Keratinocyte (primary cell): ENCODE measurements around the gene SIGLEC14. TPM values are rescaled to one million over a fixed set of nuclear protein-coding genes. Genes with fewer than 3 reads are reported as not detected.
"Not testable (repeated sequence)": the region's sequence is repeated elsewhere in the genome, so short reads cannot be mapped to it uniquely, and the experiment has no call there.

Experiments
- DNase-seq: peaks from one replicate; pipeline ENCODE4 v3.0.0-alpha.2; 2011; ENCODE audit warnings: low read depth, missing footprints, low spot score
- FAIRE-seq: peaks from 2 replicates; lab custom pipeline; 2011; peaks lifted over from hg19 to GRCh38; lab: Jason Lieb, UNC
- H2AFZ ChIP-seq: 2 replicates; pipeline ENCODE4 v1.6.0; 2012; ENCODE audit warnings: low read length, control low read depth, inconsistent platforms; ENCODE audit not compliant: control insufficient read depth
- H3K27ac ChIP-seq: 2 replicates; pipeline ENCODE4 v1.5.1; 2011; ENCODE audit warnings: low read length; ENCODE audit not compliant: control insufficient read depth, insufficient read depth
- H3K27me3 ChIP-seq: 3 replicates; pipeline ENCODE4 v1.6.0; 2011; ENCODE audit warnings: low read length; ENCODE audit not compliant: control insufficient read depth, insufficient read depth; ENCODE audit errors: extremely low read depth
- H3K36me3 ChIP-seq, 2 experiments: 2 replicates in 1 of 2; 3 replicates in 1 of 2; pipeline ENCODE4 v1.5.1; 2011; ENCODE audit warnings: low read length in 2 of 2, mild to moderate bottlenecking in 1 of 2; ENCODE audit not compliant: control insufficient read depth in 2 of 2, insufficient read depth in 2 of 2; ENCODE audit errors: extremely low read depth in 1 of 2
- H3K4me1 ChIP-seq: 3 replicates; pipeline ENCODE4 v1.5.1; 2011; ENCODE audit warnings: low read length; ENCODE audit not compliant: control insufficient read depth, insufficient read depth; ENCODE audit errors: extremely low read depth
- H3K4me2 ChIP-seq: 3 replicates; pipeline ENCODE4 v1.6.0; 2011; ENCODE audit warnings: low read depth, low read length; ENCODE audit not compliant: control insufficient read depth, insufficient read depth; ENCODE audit errors: extremely low read depth
- H3K4me3 ChIP-seq, 3 experiments: fragments of 200-600 bp in 1 of 3; sonication (generic) in 1 of 3; 2 replicates in 2 of 3; 3 replicates in 1 of 3; pipeline ENCODE4 v1.5.1; 2011 to 2016; ENCODE audit warnings: low read length in 3 of 3, mild to moderate bottlenecking in 3 of 3, control low read depth in 2 of 3, inconsistent platforms in 1 of 3, low read depth in 1 of 3, mixed read lengths in 1 of 3, mixed run types in 1 of 3, moderate library complexity in 1 of 3; ENCODE audit not compliant: control insufficient read depth in 2 of 3, insufficient read depth in 2 of 3; ENCODE audit errors: extremely low read depth in 1 of 3
- H3K79me2 ChIP-seq: 2 replicates; pipeline ENCODE4 v1.6.0; 2012; ENCODE audit warnings: low read length; ENCODE audit not compliant: control insufficient read depth, insufficient read depth
- H3K9ac ChIP-seq: 3 replicates; pipeline ENCODE4 v1.6.0; 2011; ENCODE audit warnings: low read length; ENCODE audit not compliant: control insufficient read depth, insufficient read depth; ENCODE audit errors: extremely low read depth
- H3K9me1 ChIP-seq: 3 replicates; pipeline ENCODE4 v1.6.0; 2011; ENCODE audit warnings: low read length; ENCODE audit not compliant: control insufficient read depth, insufficient read depth; ENCODE audit errors: extremely low read depth
- H3K9me3 ChIP-seq: 2 replicates; pipeline ENCODE4 v1.5.1; 2012; ENCODE audit warnings: low read depth, low read length; ENCODE audit not compliant: control insufficient read depth
- H4K20me1 ChIP-seq: 3 replicates; pipeline ENCODE4 v1.6.0; 2011; ENCODE audit warnings: low read length; ENCODE audit not compliant: control insufficient read depth, insufficient read depth; ENCODE audit errors: extremely low read depth
- CTCF ChIP-seq, 3 experiments: IDR thresholded peaks in 1 of 3; conservative IDR thresholded peaks in 1 of 3; optimal IDR thresholded peaks in 1 of 3; 2 replicates in 2 of 3; 3 replicates in 1 of 3; pipeline versions ENCODE3 to v1.5.1; 2011; ENCODE audit warnings: low read length in 3 of 3, mild to moderate bottlenecking in 3 of 3, moderate library complexity in 2 of 3, control low read depth in 1 of 3, inconsistent platforms in 1 of 3; ENCODE audit not compliant: insufficient read depth in 2 of 3; ENCODE audit errors: extremely low read depth in 1 of 3
- EZH2 ChIP-seq: IDR thresholded peaks from one replicate; pipeline ENCODE4 v1.6.1; 2012; ENCODE audit warnings: inconsistent platforms, mild to moderate bottlenecking, low read length, moderate library complexity
- dilution Hi-C: fragments of 300-500 bp; cut with MboI; formaldehyde crosslinking; loops from one replicate; pipeline ENCODE4 v1.7.0; 2020; ENCODE audit warnings: low sequenced_read_pairs; ENCODE audit not compliant: extremely low pct_ligation_motif_present
- polyA plus RNA-seq, 5 experiments: library from polyadenylated mRNA; depleted of rRNA in 3 of 5; stranded (reverse) in 3 of 5; stranded (forward) in 1 of 5; unstranded in 1 of 5; fragments of >200 nt; gene quantifications; 1 replicate in 1 of 5; 2 replicates in 3 of 5; 3 replicates in 1 of 5; pipeline versions ENCODE4 v1.2.1 to v1.2.3, GENCODE V29; 2011 to 2012; ENCODE audit warnings: missing spikeins in 2 of 5, low read depth in 1 of 5, low replicate concordance in 1 of 5

SIGLEC14 gene
- polyA plus RNA-seq, 1 donor (not counting 4 experiments of a cell fraction or from before 2014, with no cell fraction given), result not detected

- Histone ChIP-seq H3K79me2 (no peaks in the 10 kb centered on the region), H3K9me1 (no peaks in the 10 kb centered on the region), H3K4me1 (no peaks in the 10 kb centered on the region), H3K4me2 (no peak overlapping the region), H3K36me3 (no peaks in the 10 kb centered on the region), H4K20me1 (no peaks in the 10 kb centered on the region), H3K9ac (no peak overlapping the region), H3K9me3 (no peaks in the 10 kb centered on the region), H2AFZ (no peak overlapping the region), H3K4me3 (no peak overlapping the region), H3K27me3 (no peaks in the 10 kb centered on the region), H3K27ac (no peak overlapping the region)
- TF ChIP-seq CTCF (optimal IDR thresholded peaks at IDR 0.05 in 1 of 3, IDR thresholded peaks at IDR 0.05 in 1 of 3, conservative IDR thresholded peaks at IDR 0.05 in 1 of 3; ENCODE audit: extremely low read depth in 1 of 3, insufficient read depth in 2 of 3, low read length in 3 of 3) (peak; percentile 12 to 52 (median 30)), EZH2 (no peak)
- dilution Hi-C loops, result no loop called here
- DNase-seq (no peak), FAIRE-seq (no peak)
These were observed 9.2 kb downstream of the SIGLEC14 start for GRCh38 chr19:51637362-51637978.

GRCh38 chr19:51632126-51632525, 14.5 kb downstream of the SIGLEC14 start:
- FAIRE-seq (no peak), DNase-seq (no peak)
- Histone ChIP-seq H4K20me1 (no peaks in the 10 kb centered on the region), H3K4me3 (no peak overlapping the region), H3K9me1 (no peaks in the 10 kb centered on the region), H3K4me2 (no peak overlapping the region), H3K79me2 (no peaks in the 10 kb centered on the region), H2AFZ (no peak overlapping the region), H3K4me1 (no peaks in the 10 kb centered on the region), H3K9ac (no peak overlapping the region), H3K9me3 (no peaks in the 10 kb centered on the region), H3K27ac (no peak overlapping the region), H3K36me3 (no peaks in the 10 kb centered on the region), H3K27me3 (no peaks in the 10 kb centered on the region)
- TF ChIP-seq CTCF (optimal IDR thresholded peaks at IDR 0.05 in 1 of 3, IDR thresholded peaks at IDR 0.05 in 1 of 3, conservative IDR thresholded peaks at IDR 0.05 in 1 of 3; ENCODE audit: extremely low read depth in 1 of 3, insufficient read depth in 2 of 3, low read length in 3 of 3), result no peak
- TF ChIP-seq EZH2, result no peak
- dilution Hi-C loops, result no loop called here

GRCh38 chr19:51630315-51630714, 16.3 kb downstream of the SIGLEC14 start, which contains the start of gene SIGLEC5:
SIGLEC5 (minus strand) TSS chr19:51630401; CDS start chr19:51630335, 66 bp downstream.
- H4K20me1 ChIP-seq, FAIRE-seq, H3K4me1 ChIP-seq, H3K9ac ChIP-seq, H2AFZ ChIP-seq, H3K27ac ChIP-seq, DNase-seq, H3K9me3 ChIP-seq, dilution Hi-C loops, H3K27me3 ChIP-seq, H3K4me3 ChIP-seq, H3K9me1 ChIP-seq, H3K4me2 ChIP-seq, H3K79me2 ChIP-seq, H3K36me3 ChIP-seq: not testable (repeated sequence)
